Measurements from ENCODE around the gene FGA. TPM values are rescaled to one million over a fixed set of nuclear protein-coding genes. Genes with fewer than 3 reads are reported as not detected.

FGA gene
- total and polyA plus RNA-seq, 5 donors from 2014 or later: not detected

Other genes with a start within 250 kb of the FGA start
- gene DCHS2, start 98.9 kb downstream of the FGA start, total RNA-seq: not detected
- not detected for gene DCHS2, start 98.9 kb downstream of the FGA start, polyA plus RNA-seq
- gene PLRG1, start 40.3 kb downstream of the FGA start, total RNA-seq: 39.6 TPM
- gene PLRG1, start 40.3 kb downstream of the FGA start, polyA plus RNA-seq: 10 to 100 TPM; 74.8 to 85.2 (median 80.5) TPM
- not detected for gene FGB, start 27.7 kb downstream of the FGA start, total RNA-seq
- gene FGB, start 27.7 kb downstream of the FGA start, polyA plus RNA-seq: not detected
- gene FGG, start 21.9 kb upstream of the FGA start, total RNA-seq: not detected
- gene FGG, start 21.9 kb upstream of the FGA start, polyA plus RNA-seq: not detected
- gene LRAT, start 153.3 kb upstream of the FGA start, total RNA-seq: not detected
- not detected for gene LRAT, start 153.3 kb upstream of the FGA start, polyA plus RNA-seq
- not detected for gene RBM46, start 190.5 kb upstream of the FGA start, total RNA-seq
- not detected for gene RBM46, start 190.5 kb upstream of the FGA start, polyA plus RNA-seq